Naive thymus-derived CD4-positive, alpha-beta T cell (primary cell): Measurements from ENCODE around the gene IGFL3. TPM values are rescaled to one million over a fixed set of nuclear protein-coding genes. Genes with fewer than 3 reads are reported as not detected.
"Not testable (repeated sequence)": the region's sequence is repeated elsewhere in the genome, so short reads cannot be mapped to it uniquely, and the experiment has no call there.

Experiments used
- ATAC-seq: fragments of 150-1000 bp; cut with Tn5 transposase; 2 replicates; pipeline ENCODE4 v1.10.0; 2021; ENCODE audit warnings: mild to moderate bottlenecking, moderate library complexity
- CTCF ChIA-PET: fragments of 350-600 bp; sonication (Branson Sonifier 250); formaldehyde crosslinking; loops from one replicate; lab custom pipeline; 2021; ENCODE audit warnings: antibody characterized with exemption; lab: Charles Lee
- POLR2A ChIA-PET: fragments of 350-600 bp; sonication (Branson Sonifier 250); formaldehyde crosslinking; loops from one replicate; lab custom pipeline; 2021; ENCODE audit warnings: antibody characterized with exemption, inconsistent platforms; lab: Charles Lee
- DNase-seq, 9 donors: peaks; one replicate each; pipeline versions ENCODE4 v3.0.0 to v3.0.0-alpha.2; 2020 to 2022; ENCODE audit warnings: mixed read lengths in 1 of 9
- H3K27ac ChIP-seq: one replicate; pipeline ENCODE4 v1.7.0; 2013; ENCODE audit warnings: mild to moderate bottlenecking, low read depth, low read length, moderate library complexity
- H3K27me3 ChIP-seq, 2 donors: one replicate each; pipeline ENCODE4 v1.7.0; 2013; ENCODE audit warnings: low read length in 2 of 2, mild to moderate bottlenecking in 2 of 2, moderate library complexity in 2 of 2; ENCODE audit not compliant: control insufficient read depth in 2 of 2, insufficient read depth in 2 of 2
- H3K36me3 ChIP-seq, 3 experiments: 1 replicate in 2 of 3; 2 replicates in 1 of 3; pipeline ENCODE4 v1.7.0; 2013; ENCODE audit warnings: low read length in 3 of 3, mild to moderate bottlenecking in 3 of 3, moderate library complexity in 1 of 3; ENCODE audit not compliant: insufficient read depth in 3 of 3, control insufficient read depth in 2 of 3
- H3K4me1 ChIP-seq, 2 donors: one replicate each; pipeline ENCODE4 v1.7.0; 2013; ENCODE audit warnings: low read length in 2 of 2, mild to moderate bottlenecking in 2 of 2, moderate library complexity in 1 of 2; ENCODE audit not compliant: control insufficient read depth in 2 of 2, insufficient read depth in 2 of 2
- H3K4me3 ChIP-seq: 2 replicates; pipeline ENCODE4 v1.7.0; 2013; ENCODE audit warnings: mild to moderate bottlenecking, low read length
- H3K9me3 ChIP-seq, 3 experiments: 1 replicate in 2 of 3; 2 replicates in 1 of 3; pipeline ENCODE4 v1.7.0; 2013; ENCODE audit warnings: low read length in 3 of 3; ENCODE audit not compliant: control insufficient read depth in 2 of 3
- H3K27ac Mint-ChIP-seq, 9 donors: one replicate each; pipeline ENCODE4 v1.8.0; 2020 to 2022; ENCODE audit warnings: mixed read lengths in 9 of 9, mild to moderate bottlenecking in 8 of 9, moderate library complexity in 5 of 9, inconsistent platforms in 2 of 9
- H3K27me3 Mint-ChIP-seq, 5 donors: one replicate each; pipeline ENCODE4 v1.8.0; 2021 to 2022; ENCODE audit warnings: mixed read lengths in 5 of 5, mild to moderate bottlenecking in 1 of 5
- H3K36me3 Mint-ChIP-seq, 5 donors: one replicate each; pipeline ENCODE4 v1.8.0; 2020 to 2022; ENCODE audit warnings: mixed read lengths in 5 of 5, mild to moderate bottlenecking in 3 of 5, inconsistent platforms in 1 of 5
- H3K4me1 Mint-ChIP-seq, 7 donors: one replicate each; pipeline ENCODE4 v1.8.0; 2020 to 2022; ENCODE audit warnings: mixed read lengths in 7 of 7, mild to moderate bottlenecking in 3 of 7, inconsistent platforms in 1 of 7
- H3K4me3 Mint-ChIP-seq, 10 donors: one replicate each; pipeline ENCODE4 v1.8.0; 2020 to 2022; ENCODE audit warnings: mild to moderate bottlenecking in 10 of 10, mixed read lengths in 10 of 10, moderate library complexity in 6 of 10, inconsistent platforms in 2 of 10
- H3K9me3 Mint-ChIP-seq, 11 donors: one replicate each; pipeline ENCODE4 v1.8.0; 2020 to 2022; ENCODE audit warnings: mixed read lengths in 11 of 11, mild to moderate bottlenecking in 4 of 11, inconsistent platforms in 1 of 11, moderate library complexity in 1 of 11
- intact Hi-C, 2 donors: fragments of 100-400 bp; cut with micrococcal nuclease; formaldehyde crosslinking; loops; one replicate each; pipeline ENCODE4 v1.15.1; 2023
- polyA plus RNA-seq, 2 donors: library from polyadenylated mRNA; unstranded; fragments of 300-500 nt; fragmentation: Illumina TruSeq; gene quantifications; one replicate each; pipeline ENCODE4 v1.2.3, GENCODE V29; 2021
- total RNA-seq, 6 experiments: library from RNA in 5 of 6; stranded (reverse) in 5 of 6; gene quantifications; 1 replicate in 5 of 6; 2 replicates in 1 of 6; pipeline ENCODE4 v1.2.3 and lab custom pipeline; 2021 to 2026

The IGFL3 gene
- total and polyA plus RNA-seq, 7 experiments from 2014 or later, result not detected

GRCh38 chr19:46112527-46112926, 12.0 kb downstream of the IGFL3 start:
- DNase-seq, result no peak
- H3K36me3 Mint-ChIP-seq, result peaks cover 0 to 3% (median 0%) of the 10 kb centered on the region in 5 donors
- Histone ChIP-seq H3K27me3 (peaks cover 0 to 7% of the 10 kb centered on the region in 2 donors), H3K9me3 (no peaks in the 10 kb centered on the region), H3K36me3 (no peaks in the 10 kb centered on the region), H3K4me1 (no peaks in the 10 kb centered on the region), H3K4me3 (no peak overlapping the region), H3K27ac (no peak overlapping the region)
- H3K9me3 Mint-ChIP-seq, result peaks cover 0 to 3% (median 0%) of the 10 kb centered on the region in 11 donors
- POLR2A ChIA-PET, result no interaction called here
- intact Hi-C loops, result no loop called here
- ATAC-seq, result no peak
- peaks cover 20 to 37% (median 30%) of the 10 kb centered on the region in 5 donors for H3K27me3 Mint-ChIP-seq
- peaks cover 0 to 10% (median 0%) of the 10 kb centered on the region in 7 donors for H3K4me1 Mint-ChIP-seq
- no peak overlapping the region for H3K4me3 Mint-ChIP-seq
- H3K27ac Mint-ChIP-seq, result no peak overlapping the region
- CTCF ChIA-PET, result no interaction called here

- ChIA-PET CTCF (no interaction called here), POLR2A (no interaction called here)
- Histone ChIP-seq H3K27me3 (peaks cover 0 to 7% of the 10 kb centered on the region in 2 donors), H3K4me1 (no peaks in the 10 kb centered on the region), H3K4me3 (no peak overlapping the region), H3K27ac (no peak overlapping the region), H3K36me3 (no peaks in the 10 kb centered on the region), H3K9me3 (no peaks in the 10 kb centered on the region)
- DNase-seq (no peak), ATAC-seq (no peak)
- Mint-ChIP-seq H3K9me3 (peaks cover 0 to 3% (median 0%) of the 10 kb centered on the region in 11 donors), H3K36me3 (peaks cover 0 to 3% (median 0%) of the 10 kb centered on the region in 5 donors), H3K4me1 (peaks cover 0 to 10% (median 0%) of the 10 kb centered on the region in 7 donors), H3K27me3 (peaks cover 18 to 35% (median 30%) of the 10 kb centered on the region in 5 donors), H3K27ac (no peak overlapping the region), H3K4me3 (no peak overlapping the region)
- intact Hi-C loops, result no loop called here
Observed at GRCh38 chr19:46111376-46111775, 13.1 kb downstream of the IGFL3 start.

- Histone ChIP-seq H3K27me3 (no peaks in the 10 kb centered on the region), H3K27ac (no peak overlapping the region), H3K9me3 (no peaks in the 10 kb centered on the region), H3K4me3 (no peak overlapping the region), H3K4me1 (no peaks in the 10 kb centered on the region), H3K36me3 (no peaks in the 10 kb centered on the region)
- Mint-ChIP-seq H3K4me1 (peaks cover 0 to under 1% (median 0%) of the 10 kb centered on the region in 7 donors), H3K36me3 (peaks cover 0 to 3% (median 0%) of the 10 kb centered on the region in 5 donors), H3K27me3 (peaks cover 14 to 29% (median 26%) of the 10 kb centered on the region in 5 donors), H3K4me3 (no peak overlapping the region), H3K9me3 (peaks cover 0 to 3% (median 0%) of the 10 kb centered on the region in 11 donors), H3K27ac (no peak overlapping the region)
- intact Hi-C loops, result no loop called here
- DNase-seq (no peak), ATAC-seq (no peak)
- CTCF ChIA-PET, result no interaction called here
- POLR2A ChIA-PET, result no interaction called here
Observed at GRCh38 chr19:46109876-46110275, 14.6 kb downstream of the IGFL3 start.

GRCh38 chr19:46107371-46107770, 17.1 kb downstream of the IGFL3 start:
- DNase-seq (no peak), ATAC-seq (no peak)
- ChIA-PET CTCF (no interaction called here), POLR2A (no interaction called here)
- H3K36me3 Mint-ChIP-seq, result peaks cover 0 to 3% (median 0%) of the 10 kb centered on the region in 5 donors
- H3K4me3 Mint-ChIP-seq, result no peak overlapping the region
- Histone ChIP-seq H3K4me3 (no peak overlapping the region), H3K27me3 (no peaks in the 10 kb centered on the region), H3K36me3 (no peaks in the 10 kb centered on the region), H3K27ac (no peak overlapping the region), H3K4me1 (no peaks in the 10 kb centered on the region), H3K9me3 (no peaks in the 10 kb centered on the region)
- intact Hi-C loops, result no loop called here
- peaks cover under 1 to 12% (median 5%) of the 10 kb centered on the region in 5 donors for H3K27me3 Mint-ChIP-seq
- no peak overlapping the region for H3K27ac Mint-ChIP-seq
- H3K9me3 Mint-ChIP-seq, result peaks cover 0 to 3% (median 0%) of the 10 kb centered on the region in 11 donors
- H3K4me1 Mint-ChIP-seq, result no peaks in the 10 kb centered on the region

DNA sequence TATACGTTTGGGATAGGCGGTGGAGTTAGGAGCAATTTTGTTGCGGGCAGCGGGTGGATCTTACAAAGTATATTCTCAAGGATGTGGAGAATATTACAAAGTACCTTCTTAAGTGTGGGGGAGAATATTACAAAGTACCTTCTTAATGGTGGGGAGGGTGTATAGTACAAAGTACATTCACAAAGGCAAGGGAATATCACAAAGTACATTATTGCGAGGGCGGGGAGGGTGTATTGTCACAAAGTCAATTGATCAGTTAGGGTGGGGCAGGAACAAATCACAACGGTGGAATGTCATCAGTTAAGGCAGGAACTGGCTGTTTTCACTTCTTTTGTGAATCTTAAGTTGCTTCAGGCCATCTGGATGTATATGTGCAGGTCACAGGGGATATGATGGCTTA, 22.2 kb downstream of the IGFL3 start:
- intact Hi-C loops, H3K4me3 ChIP-seq, H3K27me3 ChIP-seq, ATAC-seq, CTCF ChIA-PET, H3K4me1 Mint-ChIP-seq, H3K27ac ChIP-seq, H3K4me3 Mint-ChIP-seq, H3K4me1 ChIP-seq, H3K27ac Mint-ChIP-seq, DNase-seq, H3K36me3 ChIP-seq, POLR2A ChIA-PET: not testable (repeated sequence)
- Mint-ChIP-seq H3K36me3 (peaks cover 0 to 14% (median 0%) of the 10 kb centered on the region in 5 donors), H3K9me3 (peaks cover 7 to 22% (median 12%) of the 10 kb centered on the region in 11 donors), H3K27me3 (peaks cover 15 to 34% (median 27%) of the 10 kb centered on the region in 5 donors)
- H3K9me3 ChIP-seq, result peaks cover 0 to 11% (median 0%) of the 10 kb centered on the region in 3 experiments

DNA sequence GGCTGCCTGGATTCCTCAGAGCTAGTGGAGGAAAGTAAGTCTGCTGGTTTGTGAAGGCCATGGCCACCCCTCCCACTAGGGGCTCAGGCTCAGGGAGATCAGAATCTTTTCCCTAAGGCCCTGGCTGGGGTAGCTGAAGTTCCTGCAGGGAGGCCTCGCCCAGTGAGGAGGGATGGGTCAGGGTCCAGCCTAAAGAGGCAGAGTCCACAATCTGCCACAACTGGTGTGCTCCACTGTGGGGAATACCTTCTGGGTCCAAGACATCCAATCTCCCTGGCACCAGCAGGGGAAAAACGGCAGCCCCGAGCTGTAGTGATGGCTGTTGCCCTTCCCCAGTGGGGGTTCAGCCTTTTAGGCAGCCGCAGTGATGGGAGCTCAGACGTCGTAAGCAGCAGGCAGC, 23.2 kb downstream of the IGFL3 start:
- Histone ChIP-seq H3K36me3 (no peaks in the 10 kb centered on the region), H3K9me3 (peaks cover 0 to 11% (median 0%) of the 10 kb centered on the region in 3 experiments), H3K27me3 (no peaks in the 10 kb centered on the region), H3K27ac (no peak overlapping the region), H3K4me1 (no peaks in the 10 kb centered on the region), H3K4me3 (no peak overlapping the region)
- Mint-ChIP-seq H3K27ac (no peak overlapping the region), H3K9me3 (peaks cover 8 to 32% (median 14%) of the 10 kb centered on the region in 11 donors), H3K36me3 (peaks cover 0 to 17% (median 0%) of the 10 kb centered on the region in 5 donors), H3K27me3 (peaks cover 24 to 44% (median 37%) of the 10 kb centered on the region in 5 donors), H3K4me1 (no peaks in the 10 kb centered on the region), H3K4me3 (no peak overlapping the region)
- DNase-seq, result no peak
- ChIA-PET POLR2A (no interaction called here), CTCF (no interaction called here)
- ATAC-seq, result no peak
- intact Hi-C loops, result no loop called here

GRCh38 chr19:46100344-46100743, 24.1 kb downstream of the IGFL3 start:
- H3K4me1 ChIP-seq, result no peaks in the 10 kb centered on the region
- H3K27ac ChIP-seq, result no peak overlapping the region
- no peaks in the 10 kb centered on the region for H3K27me3 ChIP-seq
- ChIA-PET POLR2A (no interaction called here), CTCF (no interaction called here)
- H3K4me1 Mint-ChIP-seq, result no peaks in the 10 kb centered on the region
- no peak overlapping the region for H3K27ac Mint-ChIP-seq
- H3K36me3 ChIP-seq, result no peaks in the 10 kb centered on the region
- DNase-seq (no peak), ATAC-seq (no peak)
- H3K36me3 Mint-ChIP-seq, result peaks cover 0 to 17% (median 0%) of the 10 kb centered on the region in 5 donors
- H3K27me3 Mint-ChIP-seq, result peaks cover 32 to 53% (median 42%) of the 10 kb centered on the region in 5 donors
- peaks cover 8 to 37% (median 14%) of the 10 kb centered on the region in 11 donors for H3K9me3 Mint-ChIP-seq
- intact Hi-C loops, result no loop called here
- H3K4me3 Mint-ChIP-seq, result no peak overlapping the region
- H3K4me3 ChIP-seq, result no peak overlapping the region
- peaks cover 0 to 11% (median 0%) of the 10 kb centered on the region in 3 experiments for H3K9me3 ChIP-seq
